OCI-LY1 (cell line): ENCODE data around the gene SYNGR2.

Experiments used
- H2AFZ ChIP-seq: fragments of 200-600 bp; sonication (generic), shearing (Covaris generic); 2 replicates; pipeline ENCODE4 v1.6.0; 2014; ENCODE audit warnings: antibody characterized with exemption, mild to moderate bottlenecking, low read length
- H3F3A ChIP-seq: fragments of 200-600 bp; sonication (generic), shearing (Covaris generic); 2 replicates; pipeline ENCODE4 v1.6.0; 2014; ENCODE audit warnings: mild to moderate bottlenecking, antibody characterized with exemption, low read length, moderate library complexity; ENCODE audit not compliant: insufficient read depth
- H3K27ac ChIP-seq: fragments of 200-600 bp; sonication (generic); 2 replicates; pipeline ENCODE4 v1.5.1; 2014; ENCODE audit warnings: low read length, mixed run types, mild to moderate bottlenecking, low read depth; ENCODE audit not compliant: poor library complexity, severe bottlenecking
- H3K27me3 ChIP-seq: fragments of 200-600 bp; sonication (generic); 2 replicates; pipeline ENCODE4 v1.6.0; 2014; ENCODE audit warnings: antibody characterized with exemption, mild to moderate bottlenecking, low read length, moderate library complexity; ENCODE audit not compliant: insufficient read depth
- H3K36me3 ChIP-seq: fragments of 200-600 bp; sonication (generic); 2 replicates; pipeline ENCODE4 v1.6.1; 2014; ENCODE audit warnings: mild to moderate bottlenecking, antibody characterized with exemption, low read length, moderate library complexity, mixed read lengths; ENCODE audit not compliant: insufficient read depth
- H3K4me1 ChIP-seq: fragments of 200-600 bp; sonication (generic); 2 replicates; pipeline ENCODE4 v1.5.1; 2014; ENCODE audit warnings: mild to moderate bottlenecking, low read length, moderate library complexity; ENCODE audit not compliant: insufficient read depth, severe bottlenecking
- H3K4me2 ChIP-seq: fragments of 200-600 bp; sonication (generic), shearing (Covaris generic); 2 replicates; pipeline ENCODE4 v1.6.1; 2014; ENCODE audit warnings: low read length
- H3K4me3 ChIP-seq: fragments of 200-600 bp; sonication (generic); 2 replicates; pipeline ENCODE4 v1.5.1; 2014; ENCODE audit warnings: low read length, low read depth, mild to moderate bottlenecking, mixed read lengths; ENCODE audit not compliant: poor library complexity, severe bottlenecking
- H3K79me2 ChIP-seq: fragments of 200-600 bp; shearing (Covaris generic); 2 replicates; pipeline ENCODE4 v1.6.1; 2016; ENCODE audit warnings: mixed run types, low read length, mixed read lengths; ENCODE audit not compliant: insufficient read depth
- H3K9ac ChIP-seq: fragments of 200-600 bp; sonication (generic), shearing (Covaris generic); 2 replicates; pipeline ENCODE4 v1.6.1; 2014; ENCODE audit warnings: mild to moderate bottlenecking, low read length, mixed read lengths
- H3K9me2 ChIP-seq: fragments of 200-600 bp; sonication (generic), shearing (Covaris generic); 2 replicates; pipeline ENCODE4 v1.6.1; 2014; ENCODE audit warnings: low read depth, mild to moderate bottlenecking, low read length, mixed read lengths
- H3K9me3 ChIP-seq: fragments of 200-600 bp; shearing (Covaris generic); 2 replicates; pipeline ENCODE4 v1.6.1; 2014; ENCODE audit warnings: low read length, mixed read lengths
- H4K20me1 ChIP-seq: fragments of 200-600 bp; sonication (generic), shearing (Covaris generic); 2 replicates; pipeline ENCODE4 v1.6.0; 2016; ENCODE audit warnings: mild to moderate bottlenecking, low read length; ENCODE audit not compliant: insufficient read depth
- CTCF ChIP-seq: fragments of 200-600 bp; sonication (generic), shearing (Covaris generic); IDR thresholded peaks from 2 replicates; pipeline ENCODE4 v1.5.1; 2017; ENCODE audit warnings: mild to moderate bottlenecking, antibody characterized with exemption, low read length, moderate library complexity, mixed read lengths
- EZH2 ChIP-seq: fragments of 200-600 bp; sonication (generic), shearing (Covaris generic); IDR thresholded peaks from 2 replicates; pipeline ENCODE4 v1.8.0; 2017; ENCODE audit warnings: borderline replicate concordance, mixed run types, mild to moderate bottlenecking, antibody characterized with exemption, low read length, moderate library complexity, mixed read lengths

Gene SYNGR2

GRCh38 chr17:78202666-78203065 lies 34.3 kb downstream of the SYNGR2 start:
- H3K79me2 ChIP-seq, result 0 out of 2 replicates have a peak, but pooled peaks cover 4% of the 10 kb centered on the region
- peaks cover 86% of the 10 kb centered on the region for H3K36me3 ChIP-seq
- H3K9me2 ChIP-seq, result no peaks in the 10 kb centered on the region
- no peak overlapping the region for H3K27ac ChIP-seq
- H4K20me1 ChIP-seq, result no peaks in the 10 kb centered on the region
- H3K27me3 ChIP-seq, result no peaks in the 10 kb centered on the region
- H3K4me1 ChIP-seq, result no peaks in the 10 kb centered on the region
- no peak overlapping the region for H3K4me3 ChIP-seq
- H2AFZ ChIP-seq, result no peak overlapping the region
- H3K9ac ChIP-seq, result no peak overlapping the region
- no peaks in the 10 kb centered on the region for H3F3A ChIP-seq
- no peak for TF ChIP-seq EZH2
- no peak for TF ChIP-seq CTCF
- no peaks in the 10 kb centered on the region for H3K9me3 ChIP-seq
- no peak overlapping the region for H3K4me2 ChIP-seq

GRCh38 chr17:78204387-78205123 lies 36.2 kb downstream of the SYNGR2 start:
- TF ChIP-seq EZH2 (no peak), CTCF (no peak)
- Histone ChIP-seq H3K9me3 (no peaks in the 10 kb centered on the region), H3K9me2 (no peaks in the 10 kb centered on the region), H3K79me2 (no peaks in the 10 kb centered on the region), H3K4me3 (no peak overlapping the region), H4K20me1 (no peaks in the 10 kb centered on the region), H3K4me1 (no peaks in the 10 kb centered on the region), H2AFZ (no peak overlapping the region), H3K27me3 (no peaks in the 10 kb centered on the region), H3K9ac (no peak overlapping the region), H3F3A (no peaks in the 10 kb centered on the region), H3K36me3 (peaks cover 70% of the 10 kb centered on the region), H3K4me2 (no peak overlapping the region), H3K27ac (no peak overlapping the region)

GRCh38 chr17:78205124-78205775 lies 36.9 kb downstream of the SYNGR2 start:
- Histone ChIP-seq H3K4me3 (no peak overlapping the region), H3K9me2 (no peaks in the 10 kb centered on the region), H2AFZ (no peak overlapping the region), H3F3A (no peaks in the 10 kb centered on the region), H3K27me3 (no peaks in the 10 kb centered on the region), H4K20me1 (no peaks in the 10 kb centered on the region), H3K27ac (no peak overlapping the region), H3K79me2 (no peaks in the 10 kb centered on the region), H3K9ac (no peak overlapping the region), H3K4me1 (no peaks in the 10 kb centered on the region), H3K4me2 (no peak overlapping the region), H3K9me3 (no peaks in the 10 kb centered on the region), H3K36me3 (peaks cover 65% of the 10 kb centered on the region)
- no peak for TF ChIP-seq CTCF
- no peak for TF ChIP-seq EZH2
